HL-60/S4 treated with retinoic acid at 250 ng/mL for 4 days and 3 days (cell line): ENCODE results near the gene AHRR.

Experiments used
- in situ Hi-C: fragments of 300-500 bp; cut with MboI; formaldehyde crosslinking; loops from 2 replicates; pipeline ENCODE4 v1.7.0; 2022; ENCODE audit warnings: low sequenced_read_pairs

The AHRR gene

DNA sequence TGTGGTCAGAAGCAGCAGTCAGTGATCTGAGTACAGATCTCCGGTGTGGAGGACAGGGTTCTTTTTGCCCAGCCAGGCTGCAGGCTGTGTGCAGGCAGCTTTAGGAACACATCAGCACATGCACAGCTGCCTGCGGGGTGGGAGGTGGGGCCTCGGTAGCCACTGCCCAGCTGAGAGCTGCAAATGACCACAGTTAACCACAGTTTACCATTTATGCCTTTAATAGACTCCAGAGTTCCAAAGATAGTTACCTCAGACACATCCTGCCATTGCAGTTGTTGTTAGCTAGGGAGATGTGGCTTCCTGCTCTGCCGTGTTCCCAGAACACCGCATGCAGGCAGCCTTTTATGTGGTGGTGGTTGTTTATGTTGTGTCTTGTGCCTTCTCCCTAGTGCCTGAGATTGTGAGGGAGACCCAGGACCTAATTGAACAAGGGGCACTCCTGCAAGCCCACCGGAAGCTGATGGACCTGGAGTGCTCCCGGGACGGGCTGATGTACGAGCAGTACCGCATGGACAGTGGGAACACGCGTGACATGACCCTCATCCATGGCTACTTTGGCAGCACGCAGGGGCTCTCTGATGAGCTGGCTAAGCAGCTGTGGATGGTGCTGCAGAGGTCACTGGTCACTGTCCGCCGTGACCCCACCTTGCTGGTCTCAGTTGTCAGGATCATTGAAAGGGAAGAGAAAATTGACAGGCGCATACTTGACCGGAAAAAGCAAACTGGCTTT lies 131.6 kb downstream of the AHRR start:
- in situ Hi-C loops, result no loop called here

DNA sequence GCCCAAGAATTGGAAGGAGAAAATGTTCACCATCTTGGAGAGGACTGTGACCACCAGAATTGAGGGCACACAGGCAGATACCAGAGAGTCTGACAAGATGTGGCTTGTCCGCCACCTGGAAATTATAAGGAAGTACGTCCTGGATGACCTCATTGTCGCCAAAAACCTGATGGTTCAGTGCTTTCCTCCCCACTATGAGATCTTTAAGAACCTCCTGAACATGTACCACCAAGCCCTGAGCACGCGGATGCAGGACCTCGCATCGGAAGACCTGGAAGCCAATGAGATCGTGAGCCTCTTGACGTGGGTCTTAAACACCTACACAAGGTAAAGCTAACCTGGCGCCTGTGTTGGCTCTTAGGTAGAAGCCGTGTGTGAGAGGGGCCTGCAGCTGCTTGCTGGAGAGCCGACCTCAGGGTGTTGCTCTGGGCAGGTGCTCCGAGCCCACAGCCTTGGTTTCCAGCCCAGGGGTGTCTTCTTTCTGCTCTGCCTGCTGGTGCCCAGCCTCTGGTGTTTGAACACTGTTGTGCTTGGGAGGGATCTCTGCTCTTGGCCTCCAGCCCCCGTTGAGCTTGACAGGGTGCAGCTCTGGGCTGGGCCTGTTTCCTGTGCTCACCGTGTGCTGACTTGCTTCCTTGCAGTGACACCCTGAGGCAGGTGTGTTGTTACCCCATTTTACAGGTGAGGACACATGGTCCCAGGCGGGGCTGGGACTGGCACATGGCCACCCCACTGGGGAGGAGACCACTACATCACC lies 132.4 kb downstream of the AHRR start:
- in situ Hi-C loops, result no loop called here

DNA sequence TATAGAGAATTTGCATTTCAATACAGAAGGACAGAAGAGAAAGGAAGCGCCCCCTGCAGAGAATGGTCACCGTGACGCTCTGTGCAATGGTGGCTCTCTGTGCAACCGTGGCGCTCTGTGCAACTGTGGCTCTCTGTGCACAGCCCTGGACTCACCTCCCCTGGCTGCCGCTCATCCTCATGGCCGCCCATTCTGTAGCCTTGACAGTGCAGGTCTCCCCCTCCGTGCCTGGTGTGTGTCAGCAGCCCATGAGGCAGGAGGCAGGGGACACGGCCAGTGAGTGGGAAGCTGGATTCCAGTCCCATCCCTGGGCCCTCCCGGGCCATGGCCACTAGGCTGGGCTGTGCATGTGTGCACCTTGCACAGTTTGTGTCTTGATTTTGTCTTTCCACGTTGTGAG lies 133.4 kb downstream of the AHRR start:
- in situ Hi-C loops, result no loop called here

DNA sequence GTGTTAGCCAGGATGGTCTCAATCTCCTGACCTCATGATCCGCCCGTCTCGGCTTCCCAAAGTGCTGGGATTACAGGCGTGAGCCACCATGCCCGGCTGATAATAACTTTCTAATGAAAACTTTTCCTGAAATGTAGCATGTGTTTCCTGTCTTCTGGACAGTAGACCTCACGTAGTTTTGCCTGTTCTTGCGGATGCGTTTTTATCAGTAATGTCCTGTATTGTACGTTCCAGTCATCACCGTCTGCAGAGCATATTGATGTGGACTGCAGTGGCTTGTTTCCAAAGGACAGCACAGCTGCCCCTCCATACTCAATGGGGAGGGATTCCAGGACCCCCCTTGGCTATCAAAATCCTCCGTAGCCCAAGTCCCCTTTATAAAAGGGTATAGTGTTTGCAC lies 134.3 kb downstream of the AHRR start:
- in situ Hi-C loops, result no loop called here

DNA sequence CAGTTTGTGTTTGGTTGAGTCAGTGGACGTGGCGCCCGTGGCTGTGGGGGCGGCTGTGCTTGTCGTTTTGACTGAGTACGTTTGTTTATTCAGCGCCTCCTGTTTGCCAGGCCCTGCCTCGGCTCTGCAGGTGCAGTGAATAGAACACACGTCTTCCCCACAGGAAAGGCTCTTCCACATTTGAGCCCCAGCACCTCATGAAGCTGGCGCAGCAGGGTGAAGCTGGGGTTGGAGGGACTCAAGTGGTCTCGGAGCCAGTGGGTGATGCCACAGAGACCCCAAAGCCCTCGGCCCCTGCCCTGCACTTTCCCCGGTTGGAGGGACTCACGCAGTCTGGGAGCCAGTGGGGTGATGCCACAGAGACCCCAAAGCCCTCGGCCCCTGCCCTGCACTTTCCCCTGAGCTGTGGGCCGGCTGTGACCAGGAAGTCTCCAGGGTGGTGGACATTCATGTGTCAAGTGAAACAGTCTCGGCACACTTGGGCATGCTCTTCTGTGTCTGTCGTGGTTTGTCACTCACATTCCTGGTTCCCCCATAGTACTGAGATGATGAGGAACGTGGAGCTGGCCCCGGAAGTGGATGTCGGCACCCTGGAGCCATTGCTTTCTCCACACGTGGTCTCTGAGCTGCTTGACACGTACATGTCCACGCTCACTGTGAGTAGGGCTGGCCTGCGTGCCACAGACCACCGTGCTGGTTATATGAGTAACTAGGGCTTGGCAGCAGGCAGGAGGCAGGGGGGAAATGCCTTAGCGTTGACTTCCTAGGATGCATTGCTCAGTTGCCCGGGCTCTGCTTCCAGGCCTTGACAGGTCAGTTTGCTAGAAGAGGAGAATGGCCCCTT lies 135.1 kb downstream of the AHRR start:
- in situ Hi-C loops, result no loop called here

DNA sequence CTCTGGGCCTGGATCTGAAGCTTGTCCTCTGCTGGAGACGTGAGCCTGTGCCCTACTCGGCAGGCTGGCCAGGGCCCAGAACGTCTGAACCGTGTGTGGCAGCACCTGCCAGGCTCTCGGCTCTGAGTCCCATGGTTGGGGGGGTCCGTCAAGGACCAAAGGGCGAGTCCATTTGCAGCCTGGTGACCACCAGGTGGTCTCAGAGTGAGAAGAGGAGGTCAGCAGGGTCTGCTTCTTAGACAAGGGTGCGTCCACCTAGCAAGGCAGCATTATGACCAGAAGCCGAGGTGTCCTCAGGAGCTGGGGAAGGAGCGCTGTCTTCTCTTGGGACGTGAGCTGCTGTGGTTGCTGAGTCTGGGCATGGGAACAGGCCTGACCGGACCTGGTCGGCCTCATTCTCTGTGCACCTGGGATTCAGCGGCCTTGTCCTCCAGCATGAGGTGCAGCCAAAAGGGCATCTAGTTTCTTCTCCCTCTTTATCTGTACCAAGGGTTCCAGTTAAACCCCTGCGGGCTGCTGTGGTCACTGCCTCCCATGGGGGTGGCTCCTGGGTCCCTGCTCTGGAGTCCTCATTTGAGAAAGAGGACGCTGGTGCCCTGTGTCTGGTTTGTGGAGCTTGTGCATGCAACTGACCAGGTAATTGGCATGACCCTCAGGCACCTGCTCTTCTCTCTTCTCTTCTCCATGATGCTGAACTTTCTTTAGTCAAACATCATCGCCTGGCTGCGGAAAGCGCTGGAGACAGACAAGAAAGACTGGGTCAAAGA lies 135.9 kb downstream of the AHRR start:
- in situ Hi-C loops, result no loop called here

DNA sequence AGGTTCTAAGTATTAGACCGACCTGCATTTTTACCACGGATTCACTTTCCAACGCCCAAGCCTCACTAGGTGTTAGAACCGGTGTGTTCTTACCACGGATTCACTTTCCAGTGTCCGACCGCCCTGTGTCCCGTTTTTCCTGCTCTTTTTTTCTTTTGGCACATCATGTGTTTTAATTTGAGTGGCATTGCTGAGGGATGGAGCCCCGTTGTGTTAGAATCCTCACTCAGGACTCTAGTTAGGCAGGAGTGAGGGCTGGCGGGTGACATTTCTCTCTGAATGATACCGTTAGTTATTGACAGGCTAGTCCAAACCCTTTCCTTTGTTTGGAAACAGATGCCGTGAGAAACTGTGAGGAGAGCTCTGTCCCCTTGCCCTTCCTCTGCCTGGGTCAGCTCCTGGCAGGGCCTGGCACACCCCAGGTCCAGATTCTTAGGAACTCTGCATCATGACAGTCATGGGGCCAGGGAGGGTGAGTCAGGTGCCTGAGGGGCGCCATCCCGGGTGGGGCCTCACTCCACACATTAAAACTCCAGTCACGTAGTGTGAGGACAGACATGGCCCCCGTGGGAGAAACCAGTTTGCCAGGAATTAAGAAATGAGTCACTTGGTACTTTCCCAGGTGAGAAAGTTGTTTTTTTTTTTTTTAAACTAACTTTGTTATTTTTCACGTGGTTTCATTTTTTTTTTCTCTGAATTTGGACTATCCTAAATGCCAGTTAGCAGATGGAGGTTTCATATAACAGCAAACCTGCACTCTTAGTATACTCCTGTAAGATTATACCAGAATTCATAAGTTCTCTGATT lies 137.2 kb downstream of the AHRR start:
- in situ Hi-C loops, result no loop called here

DNA sequence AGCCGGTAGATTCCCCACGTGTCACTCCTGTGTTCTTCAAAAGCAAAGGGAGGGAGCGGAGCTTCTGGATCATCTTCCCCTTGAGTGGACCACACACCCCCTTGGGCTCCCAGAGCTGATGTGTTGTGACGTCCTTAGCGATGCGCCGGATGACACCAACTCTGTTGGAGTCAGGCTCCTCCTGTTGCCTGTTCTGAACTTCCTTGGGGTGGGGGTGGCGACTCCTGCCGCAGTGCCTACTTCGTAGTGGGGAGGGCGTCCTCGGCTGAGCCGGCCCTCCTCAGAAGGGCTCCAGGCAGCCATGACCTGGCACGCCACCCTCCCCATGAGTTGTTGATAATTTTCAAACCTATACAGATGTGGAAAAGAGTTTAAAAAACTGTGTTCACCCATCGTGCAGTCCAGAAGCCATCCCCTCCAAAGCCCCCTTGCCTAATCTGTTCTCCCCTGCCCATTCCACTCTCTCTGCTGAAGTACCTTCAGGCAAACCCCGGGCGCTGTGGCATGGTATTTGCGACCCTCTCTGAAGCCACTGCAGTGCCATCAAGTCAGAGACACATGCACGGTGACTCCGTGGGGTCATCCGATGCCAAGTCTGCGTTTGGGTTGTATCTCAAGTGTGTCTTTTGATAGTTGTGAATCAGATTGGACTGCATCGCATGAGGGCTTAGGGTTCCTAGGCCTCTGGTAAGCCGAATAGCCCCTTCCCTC lies 138.2 kb downstream of the AHRR start:
- in situ Hi-C loops, result no loop called here

DNA sequence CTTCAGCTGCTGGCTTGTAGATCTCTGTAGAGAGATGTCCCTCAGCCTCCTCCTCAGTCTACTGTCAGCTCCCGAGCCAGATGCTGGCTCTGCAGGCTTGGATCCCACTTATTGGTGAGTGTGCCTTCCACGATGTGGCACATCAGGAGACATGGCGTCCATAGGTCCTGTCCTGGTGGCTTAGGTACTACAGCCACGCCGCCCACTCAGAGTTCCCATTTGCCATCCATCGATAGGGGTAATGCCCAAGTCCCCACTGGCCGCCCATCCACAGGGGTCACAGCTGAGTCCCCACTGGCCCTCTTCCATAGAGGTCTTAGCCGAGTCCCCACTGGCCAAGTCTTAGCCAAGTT lies 138.7 kb downstream of the AHRR start:
- in situ Hi-C loops, result no loop called here

DNA sequence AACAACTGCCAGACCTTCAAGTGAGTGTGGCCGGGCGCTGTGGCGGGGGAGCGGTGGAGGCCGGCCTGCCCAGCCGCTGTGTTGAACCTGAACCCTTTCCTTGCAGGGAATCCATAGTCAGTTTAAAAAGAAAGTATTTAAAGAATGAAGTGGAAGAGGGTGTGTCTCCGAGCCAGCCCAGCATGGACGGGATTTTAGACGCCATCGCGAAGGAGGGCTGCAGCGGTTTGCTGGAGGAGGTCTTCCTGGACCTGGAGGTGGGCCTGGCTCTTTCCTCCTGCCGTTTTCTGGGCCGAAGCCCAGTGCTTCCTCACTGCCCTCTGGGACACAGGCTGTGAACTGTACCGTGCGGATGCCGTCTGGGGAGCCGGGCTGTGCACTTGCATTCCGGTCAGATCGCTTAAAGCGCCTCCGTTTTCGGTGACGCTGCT lies 140.6 kb downstream of the AHRR start:
- in situ Hi-C loops, result no loop called here

DNA sequence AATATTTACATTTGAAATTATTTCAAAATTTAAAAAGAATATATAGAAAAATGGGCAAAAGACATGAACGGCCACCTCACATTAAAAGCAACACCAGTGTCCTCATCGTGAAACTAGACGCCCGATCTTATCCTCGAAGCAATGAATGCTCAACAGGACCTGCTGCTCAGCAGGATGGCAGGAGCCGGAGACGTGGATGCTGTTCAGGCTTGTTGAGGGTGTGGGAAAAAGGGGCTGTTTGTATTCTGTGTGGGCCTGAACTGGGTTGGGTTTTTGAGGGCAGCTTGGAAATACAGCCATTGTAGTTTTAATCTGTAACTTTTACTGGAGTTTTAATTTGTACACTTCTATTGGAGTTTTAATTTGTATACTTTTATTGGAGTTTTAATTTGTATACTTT lies 141.8 kb downstream of the AHRR start:
- in situ Hi-C loops, result no loop called here

DNA sequence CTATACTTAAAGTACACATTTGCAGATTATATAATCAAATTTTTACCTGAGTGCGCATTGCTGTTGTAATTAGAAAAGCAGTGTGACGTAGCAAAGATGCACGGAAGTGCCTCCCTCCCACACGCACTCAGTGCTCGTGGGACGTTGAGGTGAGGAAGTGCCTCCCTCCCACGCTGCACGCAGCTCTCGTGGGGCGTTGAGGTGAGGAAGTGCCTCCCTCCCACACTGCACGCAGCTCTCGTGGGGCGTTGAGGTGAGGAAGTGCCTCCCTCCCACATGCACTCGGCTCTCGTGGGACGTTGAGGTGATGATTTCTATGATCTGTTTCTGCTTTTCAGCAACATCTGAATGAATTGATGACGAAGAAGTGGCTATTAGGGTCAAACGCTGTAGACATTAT lies 142.4 kb downstream of the AHRR start:
- in situ Hi-C loops, result no loop called here

DNA sequence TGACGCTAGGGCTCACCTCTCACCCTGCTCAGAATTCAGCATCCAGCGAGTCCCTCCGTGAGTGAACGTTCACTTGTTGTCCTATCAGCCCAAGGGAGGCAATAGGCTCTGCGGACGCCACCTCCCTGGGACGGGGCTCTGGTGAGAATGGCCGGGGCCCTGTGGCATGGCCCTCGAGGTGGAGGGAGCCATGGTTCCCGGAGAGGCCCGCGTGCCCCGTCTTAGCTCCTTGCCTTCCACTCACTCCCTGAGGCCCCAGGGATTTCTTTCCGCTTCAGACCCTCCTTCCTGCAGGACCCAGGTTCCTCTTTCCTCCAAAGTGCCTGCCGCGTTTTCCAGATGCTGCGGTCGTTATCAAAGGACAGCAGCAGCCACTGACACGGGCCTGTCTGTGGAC lies 142.9 kb downstream of the AHRR start:
- in situ Hi-C loops, result no loop called here

DNA sequence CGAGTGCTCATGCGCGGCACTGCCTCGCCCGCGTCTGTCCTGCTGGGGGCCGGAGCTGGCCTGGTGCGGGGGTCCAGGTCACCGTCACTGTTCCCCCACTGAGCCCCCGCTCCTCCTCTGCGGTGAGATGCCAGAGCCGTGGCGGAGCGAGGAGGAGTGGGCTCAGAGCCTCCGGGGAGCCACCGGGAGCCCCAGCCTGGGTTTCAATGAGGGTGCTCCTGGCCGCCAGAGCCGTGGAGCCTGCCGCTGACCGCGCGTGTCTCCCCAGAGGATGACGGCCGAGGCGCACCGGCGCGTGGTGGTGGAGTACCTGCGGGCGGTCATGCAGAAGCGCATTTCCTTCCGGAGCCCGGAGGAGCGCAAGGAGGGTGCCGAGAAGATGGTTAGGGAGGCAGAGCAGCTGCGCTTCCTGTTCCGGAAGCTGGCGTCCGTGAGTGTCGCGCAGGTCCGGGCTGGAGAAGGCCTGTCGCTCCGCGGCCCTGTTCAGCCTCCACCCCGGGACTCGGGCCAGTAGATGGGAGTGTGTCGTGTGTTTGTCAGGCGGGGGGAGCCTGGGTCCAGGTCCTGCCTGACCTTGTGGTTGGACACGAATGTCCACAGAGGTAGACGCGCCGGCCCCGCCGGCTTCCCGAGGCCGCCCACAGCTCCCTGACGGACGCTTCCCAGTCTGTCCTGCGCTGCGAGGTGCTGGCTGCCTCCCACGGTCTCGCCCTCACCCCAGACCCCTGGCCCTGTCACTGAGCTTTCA lies 143.5 kb downstream of the AHRR start:
- in situ Hi-C loops, result no loop called here

DNA sequence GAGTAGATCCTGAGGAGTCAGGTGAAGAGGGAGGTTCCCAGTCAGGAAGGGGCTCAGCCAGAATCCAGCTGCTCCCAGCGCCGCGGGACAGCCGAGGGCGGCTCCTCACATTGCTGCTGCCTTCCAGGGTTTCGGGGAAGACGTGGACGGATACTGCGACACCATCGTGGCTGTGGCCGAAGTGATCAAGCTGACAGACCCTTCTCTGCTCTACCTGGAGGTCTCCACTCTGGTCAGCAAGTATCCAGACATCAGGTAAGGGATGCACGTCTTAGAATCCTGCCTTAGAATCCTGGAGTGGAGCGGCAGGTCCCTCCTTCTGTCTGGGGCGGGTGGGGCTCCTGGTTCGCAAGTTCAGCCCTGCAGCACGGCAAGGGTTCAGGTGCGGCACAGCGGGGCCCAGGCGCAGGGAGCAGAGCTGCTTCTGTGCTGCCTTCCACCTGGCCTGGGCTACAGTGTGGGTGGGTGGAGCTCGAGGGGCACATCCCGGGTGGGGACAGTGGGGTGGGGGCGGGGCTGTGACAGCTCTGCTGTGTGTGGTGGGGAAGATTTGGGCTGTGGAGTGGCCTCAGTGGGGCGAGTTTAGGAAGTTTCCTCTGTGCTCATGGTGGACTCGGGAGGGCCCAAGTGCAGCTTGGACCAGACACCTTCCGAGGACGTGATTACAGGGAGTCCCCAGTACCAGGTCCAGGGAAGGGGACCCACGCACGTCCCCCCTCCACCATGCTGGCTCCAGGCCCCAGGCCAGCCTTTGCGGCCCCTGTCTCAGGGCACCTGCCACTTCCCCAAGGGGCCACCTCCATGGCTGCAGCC lies 144.3 kb downstream of the AHRR start:
- in situ Hi-C loops, result no loop called here

DNA sequence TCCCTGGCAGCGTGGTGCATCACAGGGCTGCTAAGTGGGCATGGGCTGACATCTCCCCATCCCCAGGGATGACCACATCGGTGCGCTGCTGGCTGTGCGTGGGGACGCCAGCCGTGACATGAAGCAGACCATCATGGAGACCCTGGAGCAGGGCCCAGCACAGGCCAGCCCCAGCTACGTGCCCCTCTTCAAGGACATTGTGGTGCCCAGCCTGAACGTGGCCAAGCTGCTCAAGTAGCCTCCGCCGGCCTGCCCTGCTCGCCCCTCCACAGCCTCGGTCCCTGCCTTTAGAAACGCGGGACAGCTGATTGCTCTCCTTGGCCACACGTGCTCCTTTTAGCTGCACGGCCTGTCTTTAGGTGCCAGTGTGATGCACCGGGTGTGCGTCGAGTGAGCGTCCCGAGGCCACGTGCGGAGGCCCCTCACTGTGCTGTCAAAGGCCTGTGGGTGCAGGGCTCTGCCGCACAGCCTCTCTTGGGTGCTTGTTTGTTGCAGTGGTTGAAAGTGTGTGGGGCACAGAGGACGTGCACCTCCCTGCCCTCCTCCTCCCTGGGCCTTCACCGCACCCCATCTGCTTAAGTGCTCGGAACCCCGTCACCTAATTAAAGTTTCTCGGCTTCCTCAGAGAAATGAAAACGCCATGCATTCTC lies 145.3 kb downstream of the AHRR start:
- in situ Hi-C loops, result no loop called here

DNA sequence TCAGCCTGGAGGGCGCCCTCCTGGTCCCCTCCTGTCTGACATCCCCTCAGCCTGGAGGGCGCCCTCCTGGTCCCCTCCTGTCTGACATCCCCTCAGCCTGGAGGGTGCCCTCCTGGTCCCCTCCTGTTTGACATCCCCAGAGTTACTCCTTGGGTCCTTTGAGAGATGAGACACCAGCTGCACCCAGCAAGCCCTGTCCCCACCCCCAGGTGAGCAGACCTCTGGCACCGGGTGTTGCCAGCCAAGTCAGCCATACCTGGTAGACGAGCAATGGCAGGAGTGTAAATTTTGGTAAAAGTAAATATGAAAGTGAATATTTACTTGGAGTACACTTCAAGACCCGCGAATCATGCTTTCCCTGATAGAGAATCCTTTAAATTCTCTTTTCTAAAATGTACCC lies 146.9 kb downstream of the AHRR start:
- in situ Hi-C loops, result no loop called here
